COR-L47 (cell line): ENCODE measurements around the gene TMPRSS13.
A peak's percentile ranks its signal among the peaks of the same experiment; 100 is the strongest.
"Not testable (repeated sequence)": the region's sequence is repeated elsewhere in the genome, so short reads cannot be mapped to it uniquely, and the experiment has no call there.

Source experiments
- DNase-seq: peaks from one replicate; lab custom pipeline; 2025; lab: John Stamatoyannopoulos, UW

Gene TMPRSS13

GRCh38 chr11:117929142-117929915, at the start of gene TMPRSS13:
Gene TMPRSS13, minus strand, starts transcription at chr11:117929402. Its CDS starts 95 bp downstream, at chr11:117929307.
- no peak for DNase-seq

DNA sequence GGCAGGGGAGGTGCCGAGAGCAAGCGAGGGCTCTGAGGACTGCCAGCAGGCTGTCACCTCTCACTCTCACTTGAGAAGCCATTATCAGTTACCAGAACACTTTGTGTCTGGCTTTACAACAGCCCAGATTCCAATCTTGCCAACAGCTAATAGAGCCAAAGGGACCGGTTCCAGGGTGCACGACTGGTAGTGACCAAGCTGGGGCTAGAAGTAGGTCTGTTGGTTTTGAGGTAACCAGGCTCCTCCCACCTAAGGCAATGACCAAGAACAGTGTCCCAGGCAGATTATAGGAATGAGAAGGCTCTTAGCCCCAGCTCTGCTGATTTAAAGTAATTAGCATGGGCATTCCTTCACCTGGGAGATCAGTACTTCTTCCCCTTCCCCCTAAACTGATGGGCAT, 49.8 kb upstream of the TMPRSS13 start:
- DNase-seq, result no peak

DNA sequence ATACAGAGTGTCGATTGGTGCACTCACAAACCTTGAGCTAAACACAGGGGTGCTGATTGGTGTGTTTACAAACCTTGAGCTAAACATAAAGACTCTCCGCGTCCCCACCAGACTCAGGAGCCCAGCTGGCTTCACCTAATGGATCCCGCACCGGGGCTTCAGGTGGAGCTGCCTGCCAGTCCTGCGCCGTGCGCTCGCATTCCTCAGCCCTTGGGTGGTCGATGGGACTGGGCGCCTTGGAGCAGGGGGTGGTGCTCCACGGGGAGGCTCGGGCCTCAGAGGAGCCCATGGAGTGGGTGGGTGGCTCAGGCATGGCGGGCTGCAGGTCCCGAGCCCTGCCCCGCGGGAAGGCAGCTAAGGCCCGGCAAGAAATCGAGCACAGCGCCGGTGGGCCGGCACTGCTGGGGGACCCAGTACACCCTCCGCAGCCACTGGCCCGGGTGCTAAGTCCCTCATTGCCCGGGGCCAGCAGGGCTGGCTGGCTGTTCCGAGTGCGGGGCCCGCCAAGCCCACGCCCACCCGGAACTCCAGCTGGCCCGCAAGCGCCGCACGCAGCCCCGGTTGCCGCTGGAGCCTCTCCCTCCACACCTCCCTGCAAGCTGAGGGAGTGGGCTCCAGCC, 49.2 kb upstream of the TMPRSS13 start:
- not testable (repeated sequence) for DNase-seq

GRCh38 chr11:117977612-117978264, 48.5 kb upstream of the TMPRSS13 start:
- DNase-seq, result not testable (repeated sequence)

GRCh38 chr11:117977029-117977428, 47.8 kb upstream of the TMPRSS13 start:
- DNase-seq, result no peak

DNA sequence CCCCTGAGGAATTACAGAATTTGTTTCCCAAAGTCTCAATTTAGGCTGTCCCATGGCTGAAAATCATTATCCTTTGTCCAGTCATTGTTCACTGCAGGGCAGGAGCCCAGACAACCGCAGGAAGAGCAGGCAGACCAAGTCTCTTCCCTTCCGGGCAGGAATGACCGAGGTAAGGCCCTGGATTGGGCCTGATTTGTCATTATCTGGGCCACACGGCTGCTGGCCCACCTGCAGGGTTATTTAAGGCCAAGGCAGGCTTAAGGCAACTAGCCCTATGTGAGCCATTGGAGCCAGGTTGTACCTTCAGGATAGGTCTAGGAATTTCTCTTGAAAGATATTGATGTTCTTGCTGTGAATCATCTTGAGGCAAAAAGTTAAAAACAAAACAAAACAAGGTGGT, 47.2 kb upstream of the TMPRSS13 start:
- no peak for DNase-seq

DNA sequence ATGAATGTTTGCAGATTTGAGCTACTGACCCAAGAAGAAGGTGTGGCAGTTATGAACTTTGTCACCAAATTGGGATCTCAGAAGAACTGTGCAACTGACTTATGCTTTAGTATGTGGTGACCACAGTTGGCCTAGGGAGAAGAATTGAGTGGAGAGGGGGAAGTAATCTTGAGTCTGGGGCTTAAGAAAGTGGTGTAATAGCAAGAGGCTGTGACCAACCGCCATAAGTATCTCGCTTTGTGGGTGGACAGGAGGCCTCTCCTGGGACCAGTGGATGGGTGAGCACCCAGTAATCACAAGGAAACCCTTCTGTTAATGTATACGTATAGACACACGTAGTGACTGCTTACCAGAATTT, 44.3 kb upstream of the TMPRSS13 start:
- DNase-seq, result no peak

DNA sequence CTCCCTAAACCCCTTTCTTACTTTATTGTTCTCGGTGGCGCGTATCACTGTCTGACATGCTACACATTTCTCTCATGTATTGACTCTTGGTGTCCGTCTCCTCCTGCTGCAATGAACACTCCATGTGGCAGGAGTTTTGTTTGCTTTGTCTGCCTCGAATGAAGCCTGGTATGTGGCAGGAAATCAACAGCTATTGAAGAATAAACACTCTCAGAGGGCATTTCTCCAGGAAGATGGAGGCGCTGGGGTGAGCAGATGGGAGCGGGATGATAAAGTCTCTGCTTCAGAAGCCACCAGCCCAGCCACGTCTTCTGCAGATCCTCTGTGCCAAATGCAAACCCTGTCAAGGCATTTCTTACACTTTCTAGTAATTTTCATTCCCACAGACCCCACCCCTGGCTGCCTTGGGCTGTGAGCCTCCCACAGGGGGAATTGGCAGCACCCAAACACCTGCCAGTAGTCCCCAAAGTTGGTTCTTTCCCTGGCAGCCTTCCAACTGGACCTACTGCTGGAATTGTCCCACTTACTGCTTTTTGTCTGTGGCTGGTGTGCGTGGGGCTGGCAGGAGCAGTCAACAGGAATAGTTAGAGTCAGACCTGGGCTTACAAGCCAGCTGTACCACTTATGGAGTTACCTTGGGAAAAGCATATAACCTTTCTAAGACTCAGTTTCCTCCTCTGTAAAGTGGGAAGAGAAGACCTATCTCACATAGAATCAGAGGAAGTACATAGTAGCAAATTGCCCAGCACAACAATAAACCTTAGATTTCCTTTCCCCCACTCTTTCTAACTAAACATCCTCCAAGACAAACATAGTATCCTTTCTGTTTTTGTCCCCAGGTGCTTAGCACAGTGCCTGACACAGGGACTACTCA, 43.7 kb upstream of the TMPRSS13 start:
- peak; percentile 66 for DNase-seq

DNA sequence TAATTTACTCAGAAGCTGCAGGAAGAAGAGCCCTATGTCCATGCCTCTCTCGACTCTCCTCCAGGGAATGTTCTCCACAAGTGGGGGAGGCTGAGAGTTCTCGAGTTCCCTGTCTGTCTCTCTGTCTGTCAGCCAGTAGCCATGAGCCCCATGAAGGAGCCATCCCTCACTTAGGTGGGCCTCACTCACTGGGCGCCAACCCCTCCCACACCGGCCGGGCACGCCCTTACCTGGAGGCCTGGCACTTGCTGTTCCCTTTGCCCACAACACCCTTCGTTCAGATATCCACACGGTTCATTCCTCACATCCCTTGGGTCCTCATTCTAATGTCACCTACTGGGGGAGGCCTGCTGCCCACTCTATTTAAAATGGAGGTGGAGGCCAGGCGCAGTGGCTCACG, 42.8 kb upstream of the TMPRSS13 start:
- no peak for DNase-seq

DNA sequence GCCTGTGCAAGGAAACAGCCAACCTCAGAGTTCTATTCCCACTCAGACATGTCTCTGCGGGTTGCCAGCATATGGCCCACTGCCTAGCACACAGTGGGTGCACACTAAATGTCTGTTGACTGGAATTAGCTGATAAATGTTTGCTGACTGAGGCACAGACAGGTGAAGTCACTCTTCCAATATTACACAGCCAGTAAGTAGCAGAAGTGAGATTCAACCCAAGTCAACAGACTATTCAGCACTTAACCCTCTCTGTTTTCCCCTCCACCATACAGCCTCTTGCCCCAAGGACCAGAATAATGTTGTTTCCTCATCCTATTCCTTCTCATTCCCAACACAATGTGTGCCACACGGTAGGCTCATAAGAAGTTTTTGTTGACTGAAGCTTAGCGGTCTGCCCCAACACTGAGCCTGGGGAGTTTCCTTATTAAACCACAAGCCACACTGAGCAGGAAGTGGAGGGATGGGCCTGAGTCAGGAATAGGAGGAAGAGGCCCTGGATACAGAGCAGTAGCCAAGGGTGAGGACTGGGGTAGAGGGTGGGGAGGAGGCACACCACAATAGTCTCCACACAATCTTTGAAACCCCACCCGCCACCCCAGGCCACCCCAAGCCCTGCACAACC, 41.3 kb upstream of the TMPRSS13 start:
- DNase-seq, result no peak

- DNase-seq, result no peak
Measured at GRCh38 chr11:117969160-117969991, 40.2 kb upstream of the TMPRSS13 start.

DNA sequence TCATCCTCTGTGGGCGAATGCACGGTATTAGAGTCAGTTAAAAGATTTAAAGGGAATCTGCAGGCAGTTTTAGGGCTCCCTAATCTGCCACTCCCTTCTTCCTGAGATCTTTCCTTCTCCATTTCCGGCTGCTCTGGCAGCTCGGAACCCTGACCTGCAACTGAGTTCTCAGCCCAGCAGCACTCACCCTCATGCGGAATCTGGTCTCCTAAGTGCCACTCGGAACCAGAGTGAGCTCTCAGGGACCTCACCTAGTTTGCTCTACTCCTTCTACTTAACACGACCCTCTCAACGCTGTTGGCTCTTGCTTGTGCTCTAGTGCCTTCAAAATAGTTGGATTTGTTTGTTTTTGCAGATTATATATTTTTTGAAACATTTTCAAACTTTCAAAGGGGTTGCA, 37.7 kb upstream of the TMPRSS13 start:
- no peak for DNase-seq

DNA sequence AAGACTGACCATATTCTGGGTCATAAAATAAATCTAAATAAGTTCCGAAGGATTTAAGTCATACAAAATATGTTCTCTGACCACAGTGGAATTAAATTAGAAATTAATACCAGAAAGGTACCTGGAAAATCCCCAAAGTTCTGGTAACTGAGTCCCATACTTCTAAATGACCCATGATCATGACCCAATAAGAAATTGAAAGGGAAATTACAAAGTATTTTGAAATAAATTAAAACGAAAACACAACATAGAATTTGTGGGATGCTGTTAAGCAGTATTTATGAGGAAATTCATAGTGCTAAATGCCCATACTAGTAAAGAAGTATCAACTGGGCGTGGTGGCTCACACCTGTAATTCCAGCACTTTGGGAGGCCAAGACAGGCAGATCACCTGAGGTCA, 33.6 kb upstream of the TMPRSS13 start:
- DNase-seq, result no peak

- no peak for DNase-seq
Measured at GRCh38 chr11:117961896-117962295, 32.7 kb upstream of the TMPRSS13 start.

- no peak for DNase-seq
Measured at GRCh38 chr11:117960406-117960805, 31.2 kb upstream of the TMPRSS13 start.

GRCh38 chr11:117959438-117960149, 30.4 kb upstream of the TMPRSS13 start:
- DNase-seq, result no peak

GRCh38 chr11:117958949-117959348, 29.7 kb upstream of the TMPRSS13 start:
- no peak for DNase-seq

DNA sequence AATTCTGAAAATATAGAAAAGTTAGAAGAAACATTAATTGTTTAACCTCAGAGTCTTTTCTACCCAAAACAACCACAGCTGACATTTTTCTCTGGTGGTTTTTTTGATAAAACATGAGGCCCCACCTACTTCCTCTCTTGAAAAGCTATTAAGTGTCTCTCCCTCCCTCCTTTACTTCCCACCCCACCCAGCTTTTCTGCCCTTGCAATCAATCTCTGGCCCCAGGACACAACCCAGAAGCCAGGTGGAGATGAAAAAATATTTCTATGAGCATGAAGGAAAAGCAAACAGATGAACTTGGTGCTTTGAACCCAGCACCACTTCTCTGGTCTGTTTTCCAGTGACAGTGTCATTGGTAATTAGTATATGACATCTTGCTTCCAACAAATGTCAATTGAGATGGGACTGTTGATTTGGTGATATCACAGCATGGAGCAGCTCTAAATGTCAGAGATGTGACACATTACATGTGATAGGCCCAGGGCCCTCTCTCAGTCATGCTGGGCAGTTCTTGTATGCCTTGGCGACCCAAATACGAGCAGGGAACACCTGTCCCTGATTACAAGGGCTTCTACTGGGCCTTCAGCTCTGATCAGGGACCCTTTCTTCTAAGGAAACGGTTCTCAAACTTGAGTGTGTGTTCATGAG, 23.9 kb upstream of the TMPRSS13 start:
- no peak for DNase-seq
